Heart left ventricle (tissue), 13 donors: ENCODE measurements around the gene PRKAG2.

Experiments
- POLR2A ChIP-seq, 2 donors: fragments of 450-650 bp; IDR thresholded peaks; one replicate each; pipeline ENCODE4 v1.6.1; 2017; ENCODE audit warnings: antibody characterized with exemption in 2 of 2, mild to moderate bottlenecking in 2 of 2, moderate library complexity in 2 of 2
- TF ChIP-seq, protein P1 (sequence below), 12 donors: fragments of 200-600 bp; sonication (generic) in 4 of 12; IDR thresholded peaks; one replicate each; pipeline versions ENCODE4 v1.5.0 to v1.8.0; 2018 to 2022; ENCODE audit warnings: antibody characterized with exemption in 12 of 12, mild to moderate bottlenecking in 5 of 12
- donor health status: ischemic (EF 13 %, LVEDD 7.1; RV severe dilation, severe dysfunction).
- donor health status: DM: no; HTN: yes; CAD: no.
- donor health status: DM: no; HTN: no; CAD: no.
- donor health status: ischemic (EF 25% LVEDD 6.9; RV normal size, moderate dysfunction).
- donor health status: ischemic (EF 25% LVEDD 5.7; RV mildly dilated, moderate dysfunction).
- donor health status: ischemic (EF 35%, LVEDD 5.7; RV mildly dilated, moderate dysfunction).
- donor health status: nonischemic (EF 11% LVEDD 7.7; RV severe dilation, severe dysfunction).
- donor health status: DM: yes; HTN: yes; CAD: no.
- donor health status: PGD.
- donor health status: ischemic (EF 29% LVEDD 5.4; RV normal size, mild dysfunction).
- donor health status: nonischemic (EF 23%, LVEDD 6.1; RV moderate dilation, normal function).

DNA sequence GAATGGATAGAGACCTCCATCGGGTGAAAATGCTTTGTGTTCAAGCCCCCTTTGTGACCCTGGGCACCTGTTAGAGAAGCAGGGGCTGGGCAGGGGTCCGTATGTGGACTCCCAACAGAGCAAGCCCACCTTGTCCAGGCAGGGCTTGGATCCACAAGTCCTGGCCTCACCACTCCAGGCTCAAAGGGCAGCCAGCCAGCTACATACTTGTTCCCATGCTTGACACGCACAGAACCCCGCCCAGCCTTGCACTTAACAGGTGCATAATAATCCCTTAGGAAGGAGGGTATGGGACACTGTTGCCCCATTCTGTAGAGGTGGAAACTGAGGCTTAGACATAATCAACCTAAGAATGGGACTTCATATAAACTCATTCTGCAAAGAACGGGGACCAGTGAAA is 160.6 kb downstream of the PRKAG2 start:
- TF ChIP-seq, protein P1, sequence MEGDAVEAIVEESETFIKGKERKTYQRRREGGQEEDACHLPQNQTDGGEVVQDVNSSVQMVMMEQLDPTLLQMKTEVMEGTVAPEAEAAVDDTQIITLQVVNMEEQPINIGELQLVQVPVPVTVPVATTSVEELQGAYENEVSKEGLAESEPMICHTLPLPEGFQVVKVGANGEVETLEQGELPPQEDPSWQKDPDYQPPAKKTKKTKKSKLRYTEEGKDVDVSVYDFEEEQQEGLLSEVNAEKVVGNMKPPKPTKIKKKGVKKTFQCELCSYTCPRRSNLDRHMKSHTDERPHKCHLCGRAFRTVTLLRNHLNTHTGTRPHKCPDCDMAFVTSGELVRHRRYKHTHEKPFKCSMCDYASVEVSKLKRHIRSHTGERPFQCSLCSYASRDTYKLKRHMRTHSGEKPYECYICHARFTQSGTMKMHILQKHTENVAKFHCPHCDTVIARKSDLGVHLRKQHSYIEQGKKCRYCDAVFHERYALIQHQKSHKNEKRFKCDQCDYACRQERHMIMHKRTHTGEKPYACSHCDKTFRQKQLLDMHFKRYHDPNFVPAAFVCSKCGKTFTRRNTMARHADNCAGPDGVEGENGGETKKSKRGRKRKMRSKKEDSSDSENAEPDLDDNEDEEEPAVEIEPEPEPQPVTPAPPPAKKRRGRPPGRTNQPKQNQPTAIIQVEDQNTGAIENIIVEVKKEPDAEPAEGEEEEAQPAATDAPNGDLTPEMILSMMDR (IDR thresholded peaks at IDR 0.05), result no peak
- TF ChIP-seq POLR2A (IDR thresholded peaks at IDR 0.05), result no peak
